ENCODE measurements around the gene RNF26.

DNA sequence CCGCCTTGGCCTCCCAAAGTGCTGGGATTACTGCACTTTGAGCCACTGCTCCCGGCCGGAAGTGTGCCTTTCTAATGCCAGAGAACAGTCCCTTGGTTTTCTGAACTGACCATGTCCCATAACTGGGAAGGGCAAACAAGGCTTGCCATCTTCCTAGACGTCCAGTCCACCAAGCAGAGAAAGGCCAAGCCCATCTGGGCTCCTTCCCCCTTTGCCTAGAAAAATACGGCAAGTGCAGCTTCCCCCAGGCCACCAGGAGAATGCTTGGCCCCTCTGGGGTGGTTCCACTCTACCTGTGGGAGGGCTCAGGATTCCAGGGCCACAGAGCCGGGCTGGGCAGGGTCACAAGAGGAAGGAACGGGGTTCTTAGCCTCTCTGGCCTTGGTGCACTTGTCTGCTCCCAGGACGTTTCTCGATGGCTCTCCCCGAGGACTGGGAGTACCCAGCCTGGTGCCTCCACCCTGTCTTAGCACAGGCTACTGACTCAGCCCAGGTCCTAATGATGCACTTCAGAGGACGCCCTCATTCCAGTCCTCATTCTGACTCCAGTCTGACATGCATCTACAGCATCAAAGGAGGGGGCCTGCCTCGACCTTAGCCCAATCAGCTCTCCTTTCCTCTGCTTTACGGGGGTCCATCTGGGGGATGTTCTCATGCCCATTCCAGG lies 46.0 kb downstream of the RNF26 start:
- TF ChIP-seq, protein P1, sequence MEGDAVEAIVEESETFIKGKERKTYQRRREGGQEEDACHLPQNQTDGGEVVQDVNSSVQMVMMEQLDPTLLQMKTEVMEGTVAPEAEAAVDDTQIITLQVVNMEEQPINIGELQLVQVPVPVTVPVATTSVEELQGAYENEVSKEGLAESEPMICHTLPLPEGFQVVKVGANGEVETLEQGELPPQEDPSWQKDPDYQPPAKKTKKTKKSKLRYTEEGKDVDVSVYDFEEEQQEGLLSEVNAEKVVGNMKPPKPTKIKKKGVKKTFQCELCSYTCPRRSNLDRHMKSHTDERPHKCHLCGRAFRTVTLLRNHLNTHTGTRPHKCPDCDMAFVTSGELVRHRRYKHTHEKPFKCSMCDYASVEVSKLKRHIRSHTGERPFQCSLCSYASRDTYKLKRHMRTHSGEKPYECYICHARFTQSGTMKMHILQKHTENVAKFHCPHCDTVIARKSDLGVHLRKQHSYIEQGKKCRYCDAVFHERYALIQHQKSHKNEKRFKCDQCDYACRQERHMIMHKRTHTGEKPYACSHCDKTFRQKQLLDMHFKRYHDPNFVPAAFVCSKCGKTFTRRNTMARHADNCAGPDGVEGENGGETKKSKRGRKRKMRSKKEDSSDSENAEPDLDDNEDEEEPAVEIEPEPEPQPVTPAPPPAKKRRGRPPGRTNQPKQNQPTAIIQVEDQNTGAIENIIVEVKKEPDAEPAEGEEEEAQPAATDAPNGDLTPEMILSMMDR (IDR thresholded peaks at IDR 0.05; ENCODE audit: low read depth, low read length) = no peak
- no peak for TF ChIP-seq EZH2phosphoT487 (IDR thresholded peaks at IDR 0.05; ENCODE audit: low read depth)
